OCI-LY7 (cell line): Measurements from ENCODE around the gene FHOD3. TPM values are rescaled to one million over a fixed set of nuclear protein-coding genes. Genes with fewer than 3 reads are reported as not detected.

Experiments
- BruUV-seq: library from RNA; stranded (reverse); fragments of 400-500 nt; replicated peaks from 2 replicates; lab custom pipeline; 2021; lab: Mats Ljungman, UMichigan
- CTCF ChIA-PET: fragments of 300-600 bp; sonication (Branson Sonifier 250); formaldehyde crosslinking; loops from one replicate; lab custom pipeline; 2022; ENCODE audit warnings: antibody characterized with exemption; ENCODE audit not compliant: unreplicated experiment; lab: Charles Lee
- POLR2A ChIA-PET: fragments of 300-600 bp; sonication (Branson Sonifier 250); formaldehyde crosslinking; loops from one replicate; lab custom pipeline; 2022; ENCODE audit warnings: antibody characterized with exemption; lab: Charles Lee
- DNase-seq: peaks from one replicate; pipeline ENCODE4 v3.0.0-alpha.2; 2015; ENCODE audit warnings: low spot score
- H2AFZ ChIP-seq: fragments of 200-600 bp; sonication (generic), shearing (Covaris generic); 2 replicates; pipeline ENCODE4 v1.6.1; 2014; ENCODE audit warnings: mild to moderate bottlenecking, antibody characterized with exemption, low read length, moderate library complexity
- H3K27ac ChIP-seq: fragments of 200-600 bp; sonication (generic); 2 replicates; pipeline ENCODE4 v1.5.1; 2014; ENCODE audit warnings: mixed run types, low read depth, mild to moderate bottlenecking, moderate library complexity, low read length, inconsistent platforms; ENCODE audit not compliant: poor library complexity, severe bottlenecking
- H3K36me3 ChIP-seq: fragments of 200-600 bp; sonication (generic); 2 replicates; pipeline ENCODE4 v1.6.1; 2014; ENCODE audit warnings: mild to moderate bottlenecking, antibody characterized with exemption, low read length, moderate library complexity, mixed read lengths; ENCODE audit not compliant: insufficient read depth
- H3K4me1 ChIP-seq: fragments of 200-600 bp; sonication (generic); 2 replicates; pipeline ENCODE4 v1.5.1; 2014; ENCODE audit warnings: mild to moderate bottlenecking, low read length; ENCODE audit not compliant: insufficient read depth, poor library complexity, severe bottlenecking
- H3K4me2 ChIP-seq: fragments of 200-600 bp; sonication (generic); 2 replicates; pipeline ENCODE4 v1.6.1; 2014; ENCODE audit warnings: mild to moderate bottlenecking, low read length
- H3K4me3 ChIP-seq: fragments of 200-600 bp; sonication (generic); 2 replicates; pipeline ENCODE4 v1.5.1; 2014; ENCODE audit warnings: mild to moderate bottlenecking, low read depth, low read length; ENCODE audit not compliant: poor library complexity, severe bottlenecking
- H3K79me2 ChIP-seq: fragments of 200-600 bp; sonication (generic); 2 replicates; pipeline ENCODE4 v1.6.1; 2016; ENCODE audit warnings: low read depth, mild to moderate bottlenecking, low read length, moderate library complexity, mixed read lengths; ENCODE audit not compliant: insufficient read depth
- H3K9me2 ChIP-seq: fragments of 200-600 bp; sonication (generic); 2 replicates; pipeline ENCODE4 v1.6.1; 2016; ENCODE audit warnings: mild to moderate bottlenecking, low read length, mixed read lengths; ENCODE audit not compliant: insufficient read depth
- H3K9me3 ChIP-seq: fragments of 200-600 bp; sonication (generic); 2 replicates; pipeline ENCODE4 v1.6.1; 2014; ENCODE audit warnings: mild to moderate bottlenecking, mixed run types, low read length, mixed read lengths
- H4K20me1 ChIP-seq: fragments of 200-600 bp; sonication (generic); 2 replicates; pipeline ENCODE4 v1.6.1; 2014; ENCODE audit warnings: mild to moderate bottlenecking, antibody characterized with exemption, low read length, moderate library complexity, mixed read lengths; ENCODE audit not compliant: insufficient read depth
- EZH2phosphoT487 ChIP-seq: fragments of 200-600 bp; sonication (generic); IDR thresholded peaks from 2 replicates; pipeline ENCODE4 v1.6.1; 2018; ENCODE audit warnings: low read depth, borderline replicate concordance, mild to moderate bottlenecking, mixed run types, antibody characterized with exemption, low read length, moderate library complexity, mixed read lengths
- intact Hi-C: fragments of 100-400 bp; cut with micrococcal nuclease; formaldehyde crosslinking; loops from one replicate; pipeline ENCODE4 v1.10.0; 2022; ENCODE audit not compliant: unreplicated experiment
- total RNA-seq, 2 experiments: library from RNA; depleted of rRNA in 1 of 2; stranded (reverse); fragments of >200 nt in 1 of 2; shearing (Covaris generic) in 1 of 2; gene quantifications; 2 replicates each; pipeline ENCODE4 v1.2.3, GENCODE V29; 2014 to 2022
- TF ChIP-seq, protein P1 (sequence below): fragments of 200-600 bp; sonication (generic); conservative IDR thresholded peaks from 2 replicates; pipeline ENCODE4 v1.5.1; 2014; ENCODE audit warnings: mild to moderate bottlenecking, antibody characterized with exemption, low read length, moderate library complexity, mixed read lengths

Gene FHOD3
- total RNA-seq, 2 experiments from 2014 or later = 0.06 to 2.4 TPM

DNA sequence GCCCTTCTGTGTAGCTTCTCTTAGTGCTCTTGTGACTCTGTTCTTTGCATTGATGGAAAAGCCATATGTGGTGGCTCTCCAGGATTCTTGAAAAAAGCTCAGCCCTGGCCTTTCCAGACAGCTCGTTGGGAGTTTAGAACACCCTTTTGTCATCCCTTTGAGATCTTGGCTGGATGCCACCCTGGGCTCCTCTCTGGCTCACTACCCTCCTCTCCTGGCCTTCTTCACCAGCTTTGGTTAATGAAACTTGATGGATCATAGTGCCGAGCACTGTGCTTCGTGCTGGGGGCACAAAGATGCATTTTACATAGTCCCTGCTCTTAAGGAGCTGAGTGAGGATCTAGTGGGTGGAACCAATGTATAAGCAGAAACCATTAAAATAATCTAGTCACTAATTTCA lies 15.6 kb upstream of the FHOD3 start:
- Histone ChIP-seq H3K36me3 (no peaks in the 10 kb centered on the region), H3K79me2 (no peaks in the 10 kb centered on the region), H4K20me1 (no peaks in the 10 kb centered on the region), H2AFZ (no peak overlapping the region), H3K9me2 (no peaks in the 10 kb centered on the region), H3K4me2 (no peak overlapping the region), H3K27ac (no peak overlapping the region), H3K9me3 (no peaks in the 10 kb centered on the region), H3K4me1 (no peaks in the 10 kb centered on the region), H3K4me3 (no peak overlapping the region)
- TF ChIP-seq EZH2phosphoT487 = no peak
- TF ChIP-seq, protein P1, sequence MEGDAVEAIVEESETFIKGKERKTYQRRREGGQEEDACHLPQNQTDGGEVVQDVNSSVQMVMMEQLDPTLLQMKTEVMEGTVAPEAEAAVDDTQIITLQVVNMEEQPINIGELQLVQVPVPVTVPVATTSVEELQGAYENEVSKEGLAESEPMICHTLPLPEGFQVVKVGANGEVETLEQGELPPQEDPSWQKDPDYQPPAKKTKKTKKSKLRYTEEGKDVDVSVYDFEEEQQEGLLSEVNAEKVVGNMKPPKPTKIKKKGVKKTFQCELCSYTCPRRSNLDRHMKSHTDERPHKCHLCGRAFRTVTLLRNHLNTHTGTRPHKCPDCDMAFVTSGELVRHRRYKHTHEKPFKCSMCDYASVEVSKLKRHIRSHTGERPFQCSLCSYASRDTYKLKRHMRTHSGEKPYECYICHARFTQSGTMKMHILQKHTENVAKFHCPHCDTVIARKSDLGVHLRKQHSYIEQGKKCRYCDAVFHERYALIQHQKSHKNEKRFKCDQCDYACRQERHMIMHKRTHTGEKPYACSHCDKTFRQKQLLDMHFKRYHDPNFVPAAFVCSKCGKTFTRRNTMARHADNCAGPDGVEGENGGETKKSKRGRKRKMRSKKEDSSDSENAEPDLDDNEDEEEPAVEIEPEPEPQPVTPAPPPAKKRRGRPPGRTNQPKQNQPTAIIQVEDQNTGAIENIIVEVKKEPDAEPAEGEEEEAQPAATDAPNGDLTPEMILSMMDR = no peak
- ChIA-PET POLR2A (interaction anchor here (0.8 to 1.0 kb wide), 2 partner anchors 11 to 260 kb away, joined by 3 to 5 read pairs; no protein-coding TSS in a partner anchor), CTCF (no interaction called here)
- no peak for DNase-seq
- intact Hi-C loops = loop anchor here (5.0 kb wide), 2 partner anchors 265 to 525 kb away; no protein-coding TSS in a partner anchor
- no TSS peak for BruUV-seq

DNA sequence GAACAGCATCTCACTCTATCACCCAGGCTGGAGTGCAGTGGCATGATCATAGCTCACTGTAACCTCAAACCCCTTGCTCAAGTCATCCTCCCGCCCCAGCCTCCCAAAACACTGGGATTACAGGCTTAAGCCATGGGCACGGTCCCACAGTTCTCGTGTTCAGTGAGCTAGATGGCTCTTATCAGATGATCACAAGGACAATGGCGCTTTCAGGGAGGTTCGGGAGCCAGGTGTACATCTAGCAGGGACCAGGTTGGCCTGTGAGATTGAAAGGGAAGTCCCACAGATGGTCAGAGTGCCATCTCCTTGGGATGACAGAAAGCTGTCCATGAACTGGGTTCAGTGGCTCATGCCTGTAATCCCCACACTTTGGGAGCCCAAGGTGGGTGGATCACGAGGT lies 14.1 kb upstream of the FHOD3 start:
- Histone ChIP-seq H3K36me3 (no peaks in the 10 kb centered on the region), H3K4me3 (no peak overlapping the region), H3K9me3 (no peaks in the 10 kb centered on the region), H3K9me2 (no peaks in the 10 kb centered on the region), H4K20me1 (no peaks in the 10 kb centered on the region), H3K27ac (no peak overlapping the region), H3K4me1 (no peaks in the 10 kb centered on the region), H2AFZ (no peak overlapping the region), H3K79me2 (no peaks in the 10 kb centered on the region), H3K4me2 (no peak overlapping the region)
- intact Hi-C loops = loop anchor here (5.0 kb wide), 2 partner anchors 266 to 526 kb away; no protein-coding TSS in a partner anchor
- DNase-seq = no peak
- no TSS peak for BruUV-seq
- POLR2A ChIA-PET = no interaction called here
- TF ChIP-seq, protein P1 = no peak
- TF ChIP-seq EZH2phosphoT487 = no peak
- CTCF ChIA-PET = no interaction called here

DNA sequence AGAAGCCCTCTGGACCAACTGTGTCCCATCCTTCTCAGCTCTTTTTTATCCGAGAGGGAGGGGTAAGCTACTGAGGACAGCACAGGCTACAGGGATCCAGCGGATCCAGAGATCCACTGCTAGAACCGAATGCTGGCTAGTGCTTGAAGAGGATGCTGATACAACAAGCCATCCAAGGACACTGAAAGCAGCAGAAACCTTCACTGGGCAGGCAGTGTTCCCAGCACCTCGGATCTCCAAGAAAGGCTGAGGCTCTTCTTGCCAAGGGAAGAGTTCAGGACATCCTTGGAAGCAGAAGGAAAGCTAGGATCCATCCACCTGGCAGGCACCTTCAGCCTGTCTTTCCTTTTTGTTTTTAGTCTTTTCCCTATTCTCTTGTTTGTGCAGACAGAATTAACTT lies 13.2 kb upstream of the FHOD3 start:
- TF ChIP-seq, protein P1 = no peak
- TF ChIP-seq EZH2phosphoT487 = no peak
- CTCF ChIA-PET = no interaction called here
- DNase-seq = no peak

More for the DNA sequence above, 13.2 kb upstream of the FHOD3 start:
- H3K4me2 ChIP-seq = no peak overlapping the region
- no peak overlapping the region for H2AFZ ChIP-seq
- H3K4me1 ChIP-seq = no peaks in the 10 kb centered on the region
- no peaks in the 10 kb centered on the region for H3K9me3 ChIP-seq
- POLR2A ChIA-PET = no interaction called here
- no TSS peak for BruUV-seq
- no peaks in the 10 kb centered on the region for H3K9me2 ChIP-seq
- intact Hi-C loops = loop anchor here (1.0 to 5.0 kb wide), 3 partner anchors 188 to 527 kb away; no protein-coding TSS in a partner anchor
- H3K36me3 ChIP-seq = no peaks in the 10 kb centered on the region
- H3K27ac ChIP-seq = no peak overlapping the region
- H4K20me1 ChIP-seq = no peaks in the 10 kb centered on the region
- no peak overlapping the region for H3K4me3 ChIP-seq
- no peaks in the 10 kb centered on the region for H3K79me2 ChIP-seq
